Esophagus squamous epithelium (tissue), 4 donors: ENCODE data around the gene GATA2.

Experiments
- CTCF ChIP-seq, 6 experiments: fragments of 450-650 bp in 4 of 6; fragments of 200-600 bp in 2 of 6; sonication (generic) in 2 of 6; IDR thresholded peaks; one replicate each; pipeline ENCODE4 v1.5.1; 2016 to 2019; ENCODE audit warnings: antibody characterized with exemption in 6 of 6, mild to moderate bottlenecking in 4 of 6, moderate library complexity in 4 of 6
- POLR2A ChIP-seq, 4 donors: fragments of 450-650 bp; IDR thresholded peaks; one replicate each; pipeline ENCODE4 v1.6.1; 2017; ENCODE audit warnings: antibody characterized with exemption in 4 of 4, mild to moderate bottlenecking in 4 of 4, moderate library complexity in 3 of 4

GRCh38 chr3:128523591-128523990 lies 30.6 kb upstream of the GATA2 start:
- TF ChIP-seq CTCF (IDR thresholded peaks at IDR 0.05), result no peak
- TF ChIP-seq POLR2A (IDR thresholded peaks at IDR 0.05), result no peak
